ENCODE data around the gene STARD9. TPM values are rescaled to one million over a fixed set of nuclear protein-coding genes. Genes with fewer than 3 reads are reported as not detected.
A peak's percentile ranks its signal among the peaks of the same experiment; 100 is the strongest.

Gene STARD9
- total RNA-seq, 1 donor from 2014 or later, result 24.4 TPM

DNA sequence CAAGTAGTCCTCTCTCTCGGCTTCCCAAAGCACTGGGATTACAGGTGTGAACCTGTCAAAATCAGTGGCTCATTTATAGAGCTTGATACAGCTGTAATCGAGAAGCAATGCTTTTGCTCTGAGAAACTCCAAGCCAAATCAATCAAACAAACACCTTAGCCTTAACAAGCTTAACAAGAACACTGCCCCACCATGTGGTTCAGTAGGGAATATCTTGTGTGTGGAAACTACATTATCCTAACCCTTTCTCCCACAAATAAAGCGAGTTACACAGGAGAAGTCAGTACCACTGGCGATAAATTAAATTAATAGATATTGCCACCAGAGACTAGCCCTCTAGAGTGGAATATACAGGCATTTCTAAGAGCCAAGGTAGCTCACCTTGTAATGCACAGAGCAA, 147.7 kb downstream of the STARD9 start:
- Mint-ChIP-seq H3K9me3 (ENCODE audit: unreplicated experiment) (no peaks in the 10 kb centered on the region), H3K27ac (ENCODE audit: unreplicated experiment) (no peak overlapping the region), H3K36me3 (ENCODE audit: unreplicated experiment) (peaks cover 33% of the 10 kb centered on the region), H3K27me3 (ENCODE audit: unreplicated experiment) (no peaks in the 10 kb centered on the region), H3K4me1 (ENCODE audit: unreplicated experiment) (no peaks in the 10 kb centered on the region), H3K4me3 (ENCODE audit: unreplicated experiment) (no peak overlapping the region)
- TF ChIP-seq, protein P1, sequence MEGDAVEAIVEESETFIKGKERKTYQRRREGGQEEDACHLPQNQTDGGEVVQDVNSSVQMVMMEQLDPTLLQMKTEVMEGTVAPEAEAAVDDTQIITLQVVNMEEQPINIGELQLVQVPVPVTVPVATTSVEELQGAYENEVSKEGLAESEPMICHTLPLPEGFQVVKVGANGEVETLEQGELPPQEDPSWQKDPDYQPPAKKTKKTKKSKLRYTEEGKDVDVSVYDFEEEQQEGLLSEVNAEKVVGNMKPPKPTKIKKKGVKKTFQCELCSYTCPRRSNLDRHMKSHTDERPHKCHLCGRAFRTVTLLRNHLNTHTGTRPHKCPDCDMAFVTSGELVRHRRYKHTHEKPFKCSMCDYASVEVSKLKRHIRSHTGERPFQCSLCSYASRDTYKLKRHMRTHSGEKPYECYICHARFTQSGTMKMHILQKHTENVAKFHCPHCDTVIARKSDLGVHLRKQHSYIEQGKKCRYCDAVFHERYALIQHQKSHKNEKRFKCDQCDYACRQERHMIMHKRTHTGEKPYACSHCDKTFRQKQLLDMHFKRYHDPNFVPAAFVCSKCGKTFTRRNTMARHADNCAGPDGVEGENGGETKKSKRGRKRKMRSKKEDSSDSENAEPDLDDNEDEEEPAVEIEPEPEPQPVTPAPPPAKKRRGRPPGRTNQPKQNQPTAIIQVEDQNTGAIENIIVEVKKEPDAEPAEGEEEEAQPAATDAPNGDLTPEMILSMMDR (IDR thresholded peaks at IDR 0.05), result no peak
- DNase-seq (ENCODE audit: extremely low spot score, unreplicated experiment), result no peak

DNA sequence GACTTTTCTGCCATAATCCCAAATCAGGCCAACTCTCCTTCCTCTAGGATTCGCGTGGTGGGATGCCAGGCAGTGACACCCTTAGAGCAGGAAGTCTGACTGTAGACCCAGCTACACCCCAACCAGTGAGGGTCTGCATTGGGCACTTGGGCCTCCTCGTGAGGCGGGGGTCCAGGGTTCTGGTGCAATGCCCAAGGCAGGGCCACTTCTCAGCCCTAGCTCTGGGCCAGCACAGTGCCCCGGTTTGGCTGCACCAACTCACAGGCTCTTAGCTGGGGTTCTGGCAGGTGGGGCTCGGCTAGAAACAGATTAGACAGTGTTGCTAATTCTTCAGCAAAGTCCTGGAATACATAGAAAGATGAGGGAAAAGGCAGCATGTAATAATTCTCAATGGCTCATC, 148.9 kb downstream of the STARD9 start:
- H3K9me3 Mint-ChIP-seq (ENCODE audit: unreplicated experiment), result no peaks in the 10 kb centered on the region
- H3K27me3 Mint-ChIP-seq (ENCODE audit: unreplicated experiment), result no peaks in the 10 kb centered on the region
- peak; percentile 68 for DNase-seq (ENCODE audit: extremely low spot score, unreplicated experiment)
- H3K36me3 Mint-ChIP-seq (ENCODE audit: unreplicated experiment), result peaks cover 37% of the 10 kb centered on the region
- no peak overlapping the region for H3K27ac Mint-ChIP-seq (ENCODE audit: unreplicated experiment)
- H3K4me1 Mint-ChIP-seq (ENCODE audit: unreplicated experiment), result no peaks in the 10 kb centered on the region
- no peak overlapping the region for H3K4me3 Mint-ChIP-seq (ENCODE audit: unreplicated experiment)
- TF ChIP-seq, protein P1 (IDR thresholded peaks at IDR 0.05), result no peak

GRCh38 chr15:42725331-42725903, 150.0 kb downstream of the STARD9 start:
- Mint-ChIP-seq H3K27me3 (ENCODE audit: unreplicated experiment) (no peaks in the 10 kb centered on the region), H3K4me3 (ENCODE audit: unreplicated experiment) (no peak overlapping the region), H3K4me1 (ENCODE audit: unreplicated experiment) (no peaks in the 10 kb centered on the region), H3K27ac (ENCODE audit: unreplicated experiment) (no peak overlapping the region), H3K9me3 (ENCODE audit: unreplicated experiment) (no peaks in the 10 kb centered on the region), H3K36me3 (ENCODE audit: unreplicated experiment) (peaks cover 29% of the 10 kb centered on the region)
- TF ChIP-seq, protein P1 (IDR thresholded peaks at IDR 0.05), result no peak
- peak; percentile 64 for DNase-seq (ENCODE audit: extremely low spot score, unreplicated experiment)

DNA sequence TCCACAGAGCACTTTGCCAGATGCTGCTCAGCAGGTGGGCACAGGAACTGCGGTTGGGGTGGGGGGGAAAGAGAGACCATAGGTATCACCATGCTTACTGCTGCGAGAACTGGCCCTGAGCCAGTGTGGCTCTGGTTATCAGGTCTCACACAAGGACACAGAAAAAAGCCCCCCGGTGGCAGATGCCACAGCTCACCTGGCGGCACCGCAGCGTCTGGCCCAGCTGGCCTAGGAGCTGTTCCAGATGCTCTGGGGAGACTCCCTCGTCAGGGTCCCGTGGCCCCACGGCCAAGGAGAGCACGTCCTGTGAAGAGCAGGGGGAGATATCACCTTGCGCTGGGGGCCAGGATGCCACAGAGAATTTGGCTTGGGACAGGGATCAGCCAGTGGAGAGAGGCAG, 150.7 kb downstream of the STARD9 start:
- no peaks in the 10 kb centered on the region for H3K9me3 Mint-ChIP-seq (ENCODE audit: unreplicated experiment)
- no peak overlapping the region for H3K27ac Mint-ChIP-seq (ENCODE audit: unreplicated experiment)
- no peak overlapping the region for H3K4me3 Mint-ChIP-seq (ENCODE audit: unreplicated experiment)
- peaks cover 27% of the 10 kb centered on the region for H3K36me3 Mint-ChIP-seq (ENCODE audit: unreplicated experiment)
- no peaks in the 10 kb centered on the region for H3K4me1 Mint-ChIP-seq (ENCODE audit: unreplicated experiment)
- TF ChIP-seq, protein P1 (IDR thresholded peaks at IDR 0.05), result no peak
- DNase-seq (ENCODE audit: extremely low spot score, unreplicated experiment), result peak; percentile 83
- H3K27me3 Mint-ChIP-seq (ENCODE audit: unreplicated experiment), result no peaks in the 10 kb centered on the region

GRCh38 chr15:42727750-42728381, 152.5 kb downstream of the STARD9 start:
- peaks cover 37% of the 10 kb centered on the region for H3K36me3 Mint-ChIP-seq (ENCODE audit: unreplicated experiment)
- no peak overlapping the region for H3K27ac Mint-ChIP-seq (ENCODE audit: unreplicated experiment)
- no peaks in the 10 kb centered on the region for H3K4me1 Mint-ChIP-seq (ENCODE audit: unreplicated experiment)
- H3K4me3 Mint-ChIP-seq (ENCODE audit: unreplicated experiment), result no peak overlapping the region
- peak; percentile 63 for DNase-seq (ENCODE audit: extremely low spot score, unreplicated experiment)
- H3K27me3 Mint-ChIP-seq (ENCODE audit: unreplicated experiment), result no peaks in the 10 kb centered on the region
- TF ChIP-seq, protein P1 (IDR thresholded peaks at IDR 0.05), result no peak
- H3K9me3 Mint-ChIP-seq (ENCODE audit: unreplicated experiment), result no peaks in the 10 kb centered on the region
